Glutamatergic neuron (in vitro differentiated cells): ENCODE data around the gene TSPAN17. TPM values are rescaled to one million over a fixed set of nuclear protein-coding genes. Genes with fewer than 3 reads are reported as not detected.

ENCODE experiments used
- DNase-seq: peaks from one replicate; pipeline ENCODE4 v3.0.0; 2022
- H3K27ac Mint-ChIP-seq: one replicate; pipeline ENCODE4 v1.8.0; 2020; ENCODE audit warnings: mild to moderate bottlenecking, mixed read lengths, inconsistent platforms; ENCODE audit not compliant: unreplicated experiment
- H3K27me3 Mint-ChIP-seq: one replicate; pipeline ENCODE4 v1.8.0; 2020; ENCODE audit warnings: mild to moderate bottlenecking, moderate library complexity, mixed read lengths, inconsistent platforms; ENCODE audit not compliant: unreplicated experiment
- H3K36me3 Mint-ChIP-seq: one replicate; pipeline ENCODE4 v1.8.0; 2020; ENCODE audit warnings: mild to moderate bottlenecking, mixed read lengths, inconsistent platforms; ENCODE audit not compliant: unreplicated experiment
- H3K4me1 Mint-ChIP-seq: one replicate; pipeline ENCODE4 v1.8.0; 2020; ENCODE audit warnings: mild to moderate bottlenecking, low read depth, mixed read lengths, inconsistent platforms; ENCODE audit not compliant: unreplicated experiment
- H3K4me3 Mint-ChIP-seq: one replicate; pipeline ENCODE4 v1.8.0; 2020; ENCODE audit warnings: mild to moderate bottlenecking, mixed read lengths, inconsistent platforms; ENCODE audit not compliant: unreplicated experiment
- H3K9me3 Mint-ChIP-seq: one replicate; pipeline ENCODE4 v1.8.0; 2020; ENCODE audit warnings: mild to moderate bottlenecking, moderate library complexity, mixed read lengths, inconsistent platforms; ENCODE audit not compliant: unreplicated experiment
- CTCF ChIP-seq: fragments of 200-600 bp; sonication (generic); IDR thresholded peaks from one replicate; pipeline ENCODE4 v1.5.0; 2021; ENCODE audit not compliant: partially characterized antibody, unreplicated experiment
- total RNA-seq: library from RNA; stranded (reverse); fragmentation: NEBNext Ultra II Directional; extraction: Animal tissue kit (Norgen Biotek cat#: 25700); gene quantifications from one replicate; pipeline ENCODE4 v1.2.1, GENCODE V29; 2021; ENCODE audit not compliant: unreplicated experiment

TSPAN17 gene
- total RNA-seq, 1 donor from 2014 or later, result 97.2 TPM

DNA sequence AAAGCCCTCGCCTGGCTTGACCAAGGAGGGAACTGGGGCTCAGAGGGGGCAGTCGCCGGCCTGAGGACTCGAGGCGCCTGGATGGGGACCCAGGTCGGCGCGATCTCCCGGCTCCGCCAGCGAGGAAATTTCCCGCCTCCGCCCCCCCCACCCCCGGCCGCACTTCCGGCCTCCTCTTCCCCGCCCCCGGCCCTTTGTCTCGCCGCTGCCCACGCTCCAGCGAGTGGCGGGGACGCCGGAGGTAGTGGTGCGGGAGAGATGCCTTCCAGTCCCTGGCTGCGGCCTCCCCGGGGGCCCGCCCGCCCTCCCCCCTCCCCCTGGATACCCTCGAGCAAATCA is 36.9 kb upstream of the TSPAN17 start:
- no peak for DNase-seq
- peaks cover 23% of the 10 kb centered on the region for H3K4me1 Mint-ChIP-seq
- no peak overlapping the region for H3K27ac Mint-ChIP-seq
- TF ChIP-seq CTCF, result no peak
- H3K36me3 Mint-ChIP-seq, result no peaks in the 10 kb centered on the region
- H3K9me3 Mint-ChIP-seq, result peaks cover 10% of the 10 kb centered on the region
- peak overlapping the region; percentile 67 for H3K4me3 Mint-ChIP-seq
- peaks cover 7% of the 10 kb centered on the region for H3K27me3 Mint-ChIP-seq

GRCh38 chr5:176611435-176611834 is 35.8 kb upstream of the TSPAN17 start:
- DNase-seq, result no peak
- H3K9me3 Mint-ChIP-seq, result peaks cover 12% of the 10 kb centered on the region
- TF ChIP-seq CTCF, result no peak
- H3K36me3 Mint-ChIP-seq, result no peaks in the 10 kb centered on the region
- peaks cover 20% of the 10 kb centered on the region for H3K4me1 Mint-ChIP-seq
- H3K27me3 Mint-ChIP-seq, result peaks cover 10% of the 10 kb centered on the region
- peak overlapping the region; percentile 31 for H3K4me3 Mint-ChIP-seq
- no peak overlapping the region for H3K27ac Mint-ChIP-seq

GRCh38 chr5:176612008-176612407 is 35.3 kb upstream of the TSPAN17 start:
- Mint-ChIP-seq H3K36me3 (no peaks in the 10 kb centered on the region), H3K4me1 (peaks cover 20% of the 10 kb centered on the region), H3K9me3 (peaks cover 12% of the 10 kb centered on the region), H3K27ac (no peak overlapping the region), H3K4me3 (peak overlapping the region; percentile 5), H3K27me3 (peaks cover 12% of the 10 kb centered on the region)
- no peak for DNase-seq
- TF ChIP-seq CTCF, result no peak

DNA sequence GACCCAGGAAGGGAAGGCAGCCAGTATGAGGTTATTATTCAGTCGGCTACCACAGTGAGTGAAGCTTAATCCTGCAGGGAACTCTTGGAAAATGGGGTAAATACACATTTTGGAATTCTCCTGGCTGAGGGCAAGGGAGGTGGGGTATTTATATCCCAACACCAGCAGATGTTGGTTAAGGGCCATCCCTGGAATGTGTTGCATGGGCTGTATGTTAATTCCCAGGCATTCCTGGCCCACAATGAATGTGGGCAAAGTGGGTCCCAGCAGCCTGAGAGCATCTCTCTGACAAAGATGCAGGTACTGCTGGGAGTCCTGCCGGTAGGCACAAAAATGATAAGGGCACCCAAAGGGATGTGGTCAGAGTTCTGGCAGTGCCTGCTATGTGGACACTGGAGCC is 34.4 kb upstream of the TSPAN17 start:
- TF ChIP-seq CTCF, result no peak
- peaks cover 13% of the 10 kb centered on the region for H3K9me3 Mint-ChIP-seq
- peaks cover 14% of the 10 kb centered on the region for H3K27me3 Mint-ChIP-seq
- H3K27ac Mint-ChIP-seq, result no peak overlapping the region
- no peak for DNase-seq
- H3K36me3 Mint-ChIP-seq, result no peaks in the 10 kb centered on the region
- H3K4me3 Mint-ChIP-seq, result no peak overlapping the region
- peaks cover 19% of the 10 kb centered on the region for H3K4me1 Mint-ChIP-seq

GRCh38 chr5:176614805-176615478 is 32.3 kb upstream of the TSPAN17 start:
- Mint-ChIP-seq H3K4me1 (peaks cover 12% of the 10 kb centered on the region), H3K36me3 (no peaks in the 10 kb centered on the region), H3K27me3 (peaks cover 12% of the 10 kb centered on the region), H3K9me3 (peaks cover 10% of the 10 kb centered on the region), H3K4me3 (no peak overlapping the region), H3K27ac (no peak overlapping the region)
- TF ChIP-seq CTCF, result no peak
- DNase-seq, result no peak
